Neutrophil (primary cell): ENCODE measurements around the gene TBC1D5.
"Not testable (repeated sequence)": the region's sequence is repeated elsewhere in the genome, so short reads cannot be mapped to it uniquely, and the experiment has no call there.

Experiments
- H3K27ac ChIP-seq: fragments of 200-600 bp; sonication (generic); 2 replicates; pipeline ENCODE4 v1.5.1; 2016; ENCODE audit warnings: mild to moderate bottlenecking, moderate library complexity
- H3K27me3 ChIP-seq: fragments of 200-600 bp; sonication (generic); 2 replicates; pipeline ENCODE4 v1.6.0; 2016; ENCODE audit warnings: mild to moderate bottlenecking
- H3K36me3 ChIP-seq: fragments of 200-600 bp; sonication (generic); 2 replicates; pipeline ENCODE4 v1.5.1; 2017
- H3K4me1 ChIP-seq, 2 experiments: fragments of 200-600 bp in 1 of 2; sonication (generic) in 1 of 2; 1 replicate in 1 of 2; 2 replicates in 1 of 2; pipeline versions ENCODE4 v1.5.1 to v1.6.1; 2013 to 2016; ENCODE audit warnings: low read depth in 1 of 2, low read length in 1 of 2, mild to moderate bottlenecking in 1 of 2, moderate library complexity in 1 of 2; ENCODE audit not compliant: control insufficient read depth in 1 of 2, insufficient read depth in 1 of 2
- H3K4me3 ChIP-seq, 2 experiments: fragments of 200-600 bp in 1 of 2; sonication (generic) in 1 of 2; 1 replicate in 1 of 2; 2 replicates in 1 of 2; pipeline ENCODE4 v1.5.1; 2013 to 2016; ENCODE audit warnings: low read depth in 1 of 2, low read length in 1 of 2, mild to moderate bottlenecking in 1 of 2, moderate library complexity in 1 of 2
- H3K9me3 ChIP-seq: fragments of 200-600 bp; sonication (generic); 2 replicates; pipeline ENCODE4 v1.5.1; 2016
- CTCF ChIP-seq: fragments of 200-600 bp; sonication (generic); IDR thresholded peaks from 2 replicates; pipeline ENCODE4 v1.5.1; 2016; ENCODE audit warnings: antibody characterized with exemption

TBC1D5 gene

GRCh38 chr3:17546500-17547255 lies 195.8 kb downstream of the TBC1D5 start:
- H3K4me3 ChIP-seq, result no peak overlapping the region

GRCh38 chr3:17544632-17545031 lies 197.8 kb downstream of the TBC1D5 start:
- no peak for TF ChIP-seq CTCF
- H3K27ac ChIP-seq, result no peak overlapping the region
- H3K9me3 ChIP-seq, result no peaks in the 10 kb centered on the region
- H3K4me3 ChIP-seq, result no peak overlapping the region
- no peaks in the 10 kb centered on the region for H3K36me3 ChIP-seq
- H3K4me1 ChIP-seq, result no peaks in the 10 kb centered on the region
- H3K27me3 ChIP-seq, result no peaks in the 10 kb centered on the region

More at GRCh38 chr3:17546500-17547255, 195.8 kb downstream of the TBC1D5 start:
- no peaks in the 10 kb centered on the region for H3K36me3 ChIP-seq
- no peak for TF ChIP-seq CTCF
- no peaks in the 10 kb centered on the region for H3K9me3 ChIP-seq
- H3K27me3 ChIP-seq, result no peaks in the 10 kb centered on the region
- H3K4me1 ChIP-seq, result no peaks in the 10 kb centered on the region
- H3K27ac ChIP-seq, result no peak overlapping the region

GRCh38 chr3:17542591-17542990 lies 199.8 kb downstream of the TBC1D5 start:
- Histone ChIP-seq H3K27ac (no peak overlapping the region), H3K4me1 (no peaks in the 10 kb centered on the region), H3K36me3 (no peaks in the 10 kb centered on the region), H3K27me3 (no peaks in the 10 kb centered on the region), H3K4me3 (no peak overlapping the region), H3K9me3 (no peaks in the 10 kb centered on the region)
- TF ChIP-seq CTCF, result no peak

GRCh38 chr3:17539436-17539835 lies 203.0 kb downstream of the TBC1D5 start:
- H3K9me3 ChIP-seq, result no peaks in the 10 kb centered on the region
- H3K4me3 ChIP-seq, result no peak overlapping the region
- H3K27ac ChIP-seq, result no peak overlapping the region
- no peaks in the 10 kb centered on the region for H3K36me3 ChIP-seq
- no peaks in the 10 kb centered on the region for H3K27me3 ChIP-seq
- TF ChIP-seq CTCF, result no peak
- no peaks in the 10 kb centered on the region for H3K4me1 ChIP-seq

GRCh38 chr3:17535274-17535673 lies 207.2 kb downstream of the TBC1D5 start:
- Histone ChIP-seq H3K36me3 (no peaks in the 10 kb centered on the region), H3K9me3 (no peaks in the 10 kb centered on the region), H3K27ac (no peak overlapping the region), H3K27me3 (no peaks in the 10 kb centered on the region), H3K4me3 (no peak overlapping the region), H3K4me1 (no peaks in the 10 kb centered on the region)
- no peak for TF ChIP-seq CTCF

- not testable (repeated sequence) for H3K27ac ChIP-seq, H3K9me3 ChIP-seq, H3K4me1 ChIP-seq, H3K4me3 ChIP-seq, H3K36me3 ChIP-seq, H3K27me3 ChIP-seq
These were observed 210.0 kb downstream of the TBC1D5 start for GRCh38 chr3:17532446-17532845.
